Activated T-cell treated with anti-CD3 and anti-CD28 coated beads, Interleukin-2, amount 50 U/mL, for 48 hours (primary cell): ENCODE results near the gene RIPOR3.
"Not testable (repeated sequence)": the region's sequence is repeated elsewhere in the genome, so short reads cannot be mapped to it uniquely, and the experiment has no call there.

ENCODE experiments used
- DNase-seq, 2 experiments: peaks; one replicate each; pipeline ENCODE4 v3.0.0-alpha.2; 2020

Gene RIPOR3

DNA sequence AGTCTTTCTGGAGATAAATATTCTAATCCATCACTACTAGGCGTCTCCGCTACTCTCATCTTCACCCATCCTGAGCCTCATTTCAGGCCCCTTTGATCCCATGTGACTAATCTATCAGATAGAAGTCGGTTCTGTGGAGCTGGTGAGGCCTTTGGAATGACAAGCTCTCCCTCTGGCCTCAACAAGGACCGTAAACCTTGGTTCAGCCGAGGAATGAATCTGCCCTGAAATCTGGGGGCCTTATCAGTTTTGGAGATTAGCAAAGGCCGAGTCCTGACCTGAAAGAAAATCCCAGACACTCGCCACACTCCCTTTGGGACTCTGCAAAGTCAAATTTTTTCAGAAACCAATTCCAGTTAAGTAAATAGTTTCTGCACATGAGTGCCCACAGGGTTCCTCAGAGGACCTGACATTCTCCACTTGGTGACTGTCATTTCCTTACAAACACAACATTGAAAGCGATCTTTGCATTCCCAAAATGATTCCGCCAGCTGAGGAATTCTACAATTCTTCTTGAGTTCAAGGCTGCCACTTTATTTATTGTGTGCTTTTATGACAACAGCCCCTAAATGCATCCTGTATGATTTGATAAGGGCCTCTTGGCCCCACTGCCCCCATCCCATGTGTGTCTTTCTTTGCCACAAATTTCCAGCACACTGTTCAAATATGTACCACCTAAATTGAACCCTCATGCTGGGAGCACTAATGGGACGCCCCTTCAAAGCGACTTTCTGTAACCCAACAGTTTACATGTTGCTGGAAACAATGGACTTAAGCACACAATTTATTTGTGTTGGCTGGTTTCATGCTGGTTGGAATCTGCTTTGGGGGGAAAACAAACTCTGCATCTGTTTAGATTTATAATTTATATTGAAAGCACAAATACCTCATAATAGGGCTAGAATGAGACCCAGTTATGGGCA is 10.0 kb upstream of the RIPOR3 start:
- no peak for DNase-seq

GRCh38 chr20:50699688-50700087 is 8.3 kb upstream of the RIPOR3 start:
- DNase-seq, result no peak

GRCh38 chr20:50698255-50698654 is 6.9 kb upstream of the RIPOR3 start:
- DNase-seq, result not testable (repeated sequence)

DNA sequence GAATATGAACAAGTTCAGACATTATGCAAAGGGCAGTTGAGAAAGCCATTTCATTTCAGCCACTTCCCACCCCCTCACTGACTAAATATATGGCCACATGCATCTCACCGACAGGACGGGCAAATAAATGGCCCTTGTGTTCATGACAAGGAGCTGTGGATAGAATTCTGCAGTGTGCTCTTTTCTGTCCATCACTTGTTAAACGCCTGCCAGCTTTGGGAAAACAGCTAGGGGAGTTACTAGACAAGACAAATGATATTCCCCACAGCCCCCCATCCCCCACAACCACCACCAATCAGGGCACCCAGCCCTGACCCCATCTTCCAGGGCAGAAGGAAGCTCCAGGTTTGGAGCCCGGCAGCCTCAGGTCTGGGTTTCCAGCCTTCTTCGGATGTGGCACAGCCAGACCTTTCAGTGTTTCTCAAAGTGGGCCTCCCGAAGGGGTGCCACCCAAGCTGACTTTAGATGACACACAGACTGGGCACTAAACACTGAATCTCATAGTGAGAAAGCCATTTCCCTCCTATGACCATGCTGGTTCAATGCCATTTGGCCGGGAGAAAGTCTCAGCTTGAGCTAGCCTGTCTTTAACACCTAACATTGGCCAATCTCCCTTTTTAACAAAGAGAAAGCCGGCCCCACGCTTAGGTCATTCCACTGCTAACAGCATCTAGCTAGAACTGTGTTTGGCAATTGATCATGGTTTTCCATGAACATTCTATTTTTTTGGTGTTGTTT is 4.0 kb upstream of the RIPOR3 start:
- no peak for DNase-seq

DNA sequence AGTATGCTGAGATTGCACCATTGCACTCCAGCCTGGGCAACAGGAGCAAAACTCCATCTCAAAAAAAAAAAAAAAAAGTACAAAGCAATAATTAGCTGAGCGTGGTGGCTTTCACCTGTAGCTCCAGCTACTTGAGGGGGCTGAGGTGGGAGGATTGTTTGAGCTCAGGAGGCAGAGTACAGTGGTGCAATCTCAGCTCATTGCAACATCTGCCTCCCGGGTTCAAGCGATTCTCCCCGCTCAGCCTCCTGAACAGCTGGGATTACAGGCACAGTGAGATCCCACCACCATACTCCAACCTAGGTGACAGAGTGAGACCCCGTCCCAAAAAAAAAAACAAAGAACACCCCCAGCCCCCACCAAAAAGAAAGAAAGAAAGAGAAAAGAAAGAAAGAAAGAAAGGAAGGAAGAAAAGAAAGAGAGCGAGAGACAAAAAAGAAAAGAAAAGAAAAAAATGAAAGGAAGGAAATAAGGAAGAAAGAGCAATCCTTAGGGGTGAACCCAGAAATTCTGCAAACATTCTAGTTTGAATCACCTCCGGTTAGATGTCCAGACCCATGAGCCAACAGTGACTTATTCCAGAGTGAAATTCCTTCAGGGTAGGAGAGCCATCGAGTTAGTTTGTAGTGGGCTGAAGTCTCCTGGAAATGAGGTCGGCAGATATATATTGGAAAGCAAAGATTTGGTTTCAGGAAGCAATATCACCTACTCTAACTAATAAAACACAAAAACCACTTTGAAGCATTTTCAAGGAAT is 3.2 kb upstream of the RIPOR3 start:
- DNase-seq, result no peak

- no peak for DNase-seq
These were observed 1.7 kb upstream of the RIPOR3 start for GRCh38 chr20:50693001-50693400.

DNA sequence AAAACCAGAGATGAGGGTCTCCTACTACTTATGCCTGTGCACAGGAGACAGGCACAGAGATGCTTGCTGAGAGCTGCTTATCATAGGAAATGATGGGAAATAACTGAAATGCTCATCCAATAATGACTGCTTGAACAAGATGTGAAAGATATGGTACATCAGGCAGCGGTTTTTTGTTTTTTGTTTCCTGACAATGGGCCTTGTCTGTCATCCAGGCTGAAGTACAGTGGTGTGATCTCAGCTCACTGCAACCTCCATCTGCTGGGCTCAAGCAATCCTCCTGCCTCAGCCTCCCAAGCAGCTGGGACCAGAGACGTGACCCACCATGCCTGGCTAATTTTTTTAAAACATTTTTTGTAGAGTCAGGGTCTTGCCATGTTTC is 1.2 kb upstream of the RIPOR3 start:
- DNase-seq, result no peak

DNA sequence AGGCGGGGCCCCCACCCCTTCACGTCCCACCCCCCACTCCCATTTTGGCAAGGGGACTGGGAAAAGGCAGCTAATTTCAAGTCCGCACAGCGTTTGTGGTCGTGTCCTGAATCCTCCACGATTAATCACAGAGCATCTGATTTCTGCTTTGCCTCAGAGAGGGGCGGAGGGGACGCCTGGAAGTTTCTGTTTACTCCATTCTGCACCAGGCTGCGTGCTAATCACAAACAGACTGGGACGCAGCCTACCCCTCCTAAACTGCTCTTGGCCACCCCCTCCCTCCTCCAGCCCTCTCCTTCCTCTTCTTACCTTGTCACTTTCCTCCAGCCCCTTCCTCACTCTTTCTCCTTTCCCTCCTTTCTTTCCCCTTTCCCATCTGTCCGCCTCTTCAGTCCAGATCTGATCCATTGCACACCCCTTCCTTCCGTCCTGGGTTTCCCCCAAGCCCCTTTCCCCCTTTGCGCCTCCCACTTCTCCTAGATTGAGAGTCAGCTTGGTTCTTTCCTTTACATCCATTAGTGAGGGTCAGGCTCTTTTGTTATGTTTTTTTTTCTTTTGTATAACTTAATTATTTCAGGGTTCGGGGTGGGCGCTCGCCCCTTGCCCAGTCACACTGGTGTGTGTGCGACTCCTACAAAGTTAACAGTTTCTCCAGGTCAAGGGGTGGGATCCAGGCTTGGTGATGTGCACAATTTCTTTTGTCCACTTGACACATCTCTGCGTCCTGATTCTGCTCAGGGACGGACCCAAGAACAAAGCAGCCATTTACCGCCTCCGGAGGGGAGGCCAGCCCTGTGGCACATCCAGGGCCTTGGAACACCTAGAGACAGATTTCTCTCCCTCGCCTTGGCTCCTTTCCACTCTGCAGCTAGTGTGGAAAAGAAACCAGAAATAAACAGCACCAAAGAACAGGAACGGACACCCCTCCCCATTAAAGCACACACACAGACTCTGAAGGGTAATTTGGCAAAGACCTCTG is 520 bp upstream of the RIPOR3 start:
- DNase-seq, result peak in 1 of 2 experiments; percentile 17

DNA sequence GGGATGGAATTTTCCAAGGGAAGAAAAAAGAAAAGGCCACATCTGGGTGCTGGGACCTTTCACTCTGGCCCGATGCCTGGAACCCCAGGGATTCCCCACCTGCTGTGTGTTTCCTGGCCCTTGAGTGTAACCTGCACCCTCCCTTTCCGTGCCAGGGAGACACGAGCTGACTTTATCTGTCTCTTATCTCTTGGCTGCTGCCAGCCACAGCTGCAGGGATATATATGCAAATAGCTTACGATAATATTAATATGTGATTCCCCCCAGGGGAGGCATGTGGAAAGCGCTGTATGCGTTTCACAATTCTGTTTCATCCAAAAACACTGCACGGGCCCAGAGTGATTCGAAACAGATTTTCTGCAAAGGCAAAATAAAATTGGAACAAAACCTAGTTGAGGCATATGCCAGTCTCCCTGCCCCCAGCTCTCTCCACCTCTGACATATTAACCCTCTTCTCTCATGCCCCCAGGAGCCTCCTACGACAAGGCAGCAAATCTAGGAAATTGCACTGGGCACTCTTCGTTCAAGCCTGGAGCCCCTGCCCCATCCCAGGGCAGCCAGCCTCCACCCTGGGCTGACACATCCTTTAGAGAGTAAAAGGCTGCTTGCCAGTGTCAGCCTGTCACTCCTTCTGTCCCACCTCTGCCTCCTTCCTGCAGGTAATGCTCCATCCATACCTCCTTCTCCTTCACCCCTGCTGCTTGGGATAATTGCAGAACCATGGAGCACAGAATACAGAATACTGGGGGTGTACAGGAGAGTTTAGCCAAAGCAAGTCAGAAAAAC is 1.3 kb downstream of the RIPOR3 start:
- no peak for DNase-seq

DNA sequence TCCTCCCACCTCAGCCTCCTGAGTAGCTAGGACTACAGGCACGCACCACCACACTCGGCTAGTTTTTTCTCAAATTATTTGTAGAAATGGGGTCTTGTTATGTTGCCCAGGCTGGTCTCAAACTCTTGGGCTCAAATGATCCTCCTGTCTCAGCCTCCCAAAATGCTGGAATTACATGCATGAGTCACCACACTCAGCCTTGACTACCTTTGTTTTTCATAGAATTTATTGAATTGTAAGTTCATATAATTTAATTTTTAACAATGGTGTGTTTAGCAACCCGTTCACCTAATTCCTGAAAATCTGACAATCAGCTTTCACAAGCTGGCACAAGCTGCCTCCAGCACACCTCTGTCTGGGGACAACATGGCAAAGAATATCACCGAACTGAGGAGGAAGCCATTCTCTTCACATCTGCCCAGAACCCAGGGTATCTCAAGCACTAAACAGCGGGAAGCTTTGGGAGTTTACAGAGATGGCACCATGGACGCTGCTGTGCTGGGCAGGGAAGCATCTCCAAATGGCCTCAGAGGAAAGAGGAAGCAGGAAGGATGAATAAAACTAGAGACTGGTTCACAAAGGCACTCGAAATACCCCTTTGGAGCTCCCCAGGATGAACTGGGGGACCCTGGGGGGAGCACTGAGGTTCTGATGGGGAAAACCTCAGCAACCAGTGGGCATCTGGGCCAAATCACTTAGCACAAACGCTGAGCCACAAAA is 2.9 kb downstream of the RIPOR3 start:
- DNase-seq, result no peak

GRCh38 chr20:50686821-50687220 is 4.5 kb downstream of the RIPOR3 start:
- DNase-seq, result no peak

- DNase-seq, result no peak
These were observed 7.8 kb downstream of the RIPOR3 start for GRCh38 chr20:50683570-50683969.

DNA sequence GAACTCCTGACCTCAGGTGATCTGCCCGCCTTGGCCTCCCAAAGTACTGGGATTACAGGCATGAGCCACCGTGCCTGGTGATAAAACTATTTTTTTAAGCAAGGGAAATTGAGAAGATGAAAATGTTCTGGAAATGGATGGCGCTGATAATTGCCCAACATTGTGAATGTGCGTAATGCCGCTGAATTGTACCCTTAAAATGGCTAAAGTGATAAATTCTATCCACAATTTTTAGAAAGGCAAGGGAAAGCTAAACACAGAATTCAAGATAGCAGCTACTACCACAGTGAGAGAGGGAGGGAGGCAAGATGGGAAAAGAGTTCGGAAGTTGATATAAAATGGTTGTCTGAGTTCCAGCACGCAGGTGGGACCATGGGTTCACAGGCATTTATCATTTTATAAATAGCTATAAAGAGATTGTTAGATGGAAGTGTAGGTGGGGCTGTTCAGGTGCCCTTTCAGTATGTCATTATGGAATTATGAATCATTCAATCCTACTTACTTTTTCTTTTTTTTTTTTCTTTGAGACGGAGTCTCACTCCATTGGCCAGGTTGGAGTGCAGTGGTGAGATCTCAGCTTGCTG is 8.3 kb downstream of the RIPOR3 start:
- no peak for DNase-seq

DNA sequence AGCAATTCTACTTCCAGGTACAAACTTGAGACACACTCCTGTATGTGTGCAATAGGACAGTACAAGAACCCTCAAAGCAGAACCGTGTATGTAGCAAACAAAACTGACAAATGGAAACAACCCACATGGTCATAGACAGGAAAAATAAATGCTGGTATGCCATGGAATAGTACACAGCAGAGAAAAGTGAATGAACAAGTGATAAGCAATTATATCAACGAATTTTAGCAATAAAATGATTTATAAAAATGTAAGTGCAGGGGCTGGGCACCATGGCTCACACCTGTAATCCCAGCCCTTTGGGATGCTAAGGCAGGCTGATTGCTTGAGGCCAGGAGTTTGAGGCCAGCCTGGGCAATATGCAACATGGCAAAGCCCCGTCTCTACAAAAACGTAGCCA is 9.3 kb downstream of the RIPOR3 start:
- DNase-seq, result no peak

- no peak for DNase-seq
These were observed 9.8 kb downstream of the RIPOR3 start for GRCh38 chr20:50681359-50682064.

GRCh38 chr20:50680105-50680960 is 11.0 kb downstream of the RIPOR3 start:
- no peak for DNase-seq

DNA sequence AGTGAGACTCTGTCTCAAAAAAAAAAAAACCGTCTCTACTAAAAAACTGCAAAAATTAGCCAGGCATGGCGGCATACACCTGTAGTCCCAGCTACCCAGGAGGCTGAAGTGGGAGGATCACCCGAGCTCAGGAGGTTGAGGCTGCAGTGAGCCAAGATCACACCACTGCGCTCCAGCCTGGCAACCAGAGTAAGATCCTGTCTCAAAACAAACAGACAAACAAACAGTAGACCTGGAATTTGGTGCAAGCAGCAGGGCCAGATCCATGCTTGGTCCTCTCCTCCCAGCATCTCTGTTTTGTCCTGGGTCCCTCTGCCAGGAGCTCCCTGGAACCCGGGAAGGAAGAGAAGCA is 11.6 kb downstream of the RIPOR3 start:
- no peak for DNase-seq

GRCh38 chr20:50678169-50678898 is 13.0 kb downstream of the RIPOR3 start:
- no peak for DNase-seq
